ENCODE measurements around the gene GET3. TPM values are rescaled to one million over a fixed set of nuclear protein-coding genes. Genes with fewer than 3 reads are reported as not detected.

GET3 gene
- total and polyA plus RNA-seq, 4 donors: 22.8 to 44.1 (median 27.2) TPM

DNA sequence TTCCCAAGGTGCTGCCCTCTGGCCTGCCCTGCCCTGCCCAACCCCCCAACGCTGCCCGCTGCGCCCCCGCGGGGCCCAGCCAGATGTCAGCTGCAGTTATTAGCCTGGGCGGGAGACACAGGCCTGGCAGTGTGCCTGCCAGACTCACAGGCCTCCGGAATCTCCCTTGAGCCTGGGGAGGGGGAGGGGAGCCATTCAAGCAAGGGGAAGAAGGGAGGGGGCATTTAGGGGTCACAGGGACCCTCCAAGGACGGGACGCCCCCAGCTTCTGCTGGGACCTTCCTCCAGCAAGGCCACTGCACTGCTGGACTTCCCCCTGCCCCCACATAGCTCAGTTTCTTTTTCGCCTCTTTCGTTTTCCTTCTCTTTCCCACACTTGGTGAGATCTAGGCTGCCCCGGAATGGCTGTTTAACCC, 51.4 kb downstream of the GET3 start (continued):
- TF ChIP-seq NR2F2 (IDR thresholded peaks at IDR 0.05) (peak; percentile 58), ZBTB33 (IDR thresholded peaks at IDR 0.05) (no peak), RXRA (IDR thresholded peaks at IDR 0.05) (peak; percentile 47 to 60), JUND (IDR thresholded peaks at IDR 0.05) (no peak), GABPA (IDR thresholded peaks at IDR 0.05 in 1 of 2, conservative IDR thresholded peaks at IDR 0.05 in 1 of 2) (no peak), FOXA2 (IDR thresholded peaks at IDR 0.05) (no peak), HNF4G (IDR thresholded peaks at IDR 0.05) (no peak), ATF3 (IDR thresholded peaks at IDR 0.05) (no peak), TAF1 (conservative IDR thresholded peaks at IDR 0.05) (no peak), SP1 (IDR thresholded peaks at IDR 0.05) (peak; percentile 58)

- peak overlapping the region; percentile 58 to 66 (median 59) for H3K4me3 ChIP-seq (ENCODE audit: low read depth in 1 of 3, low read length in 3 of 3)
- TF ChIP-seq EGR1 (IDR thresholded peaks at IDR 0.05; ENCODE audit: low read depth in 2 of 2) (peak in 1 of 2 donors; percentile 1), CTCF (IDR thresholded peaks at IDR 0.05; ENCODE audit: low read depth, low read length, missing input control) (no peak), ZBTB33 (IDR thresholded peaks at IDR 0.05) (no peak), JUND (IDR thresholded peaks at IDR 0.05) (no peak), YY1 (IDR thresholded peaks at IDR 0.05) (no peak), NR2F2 (IDR thresholded peaks at IDR 0.05) (no peak), REST (IDR thresholded peaks at IDR 0.05) (peak; percentile 12), RXRA (IDR thresholded peaks at IDR 0.05) (no peak), HNF4G (IDR thresholded peaks at IDR 0.05) (no peak), TAF1 (conservative IDR thresholded peaks at IDR 0.05) (no peak), RAD21 (IDR thresholded peaks at IDR 0.05) (no peak), GABPA (IDR thresholded peaks at IDR 0.05 in 1 of 2, conservative IDR thresholded peaks at IDR 0.05 in 1 of 2) (no peak), ATF3 (IDR thresholded peaks at IDR 0.05) (no peak), HNF4A (conservative IDR thresholded peaks at IDR 0.05) (peak in 1 of 2 donors; percentile 14), FOXA2 (IDR thresholded peaks at IDR 0.05) (no peak), SP1 (IDR thresholded peaks at IDR 0.05) (no peak), FOXA1 (IDR thresholded peaks at IDR 0.05) (no peak)
- TF ChIP-seq, protein P1, sequence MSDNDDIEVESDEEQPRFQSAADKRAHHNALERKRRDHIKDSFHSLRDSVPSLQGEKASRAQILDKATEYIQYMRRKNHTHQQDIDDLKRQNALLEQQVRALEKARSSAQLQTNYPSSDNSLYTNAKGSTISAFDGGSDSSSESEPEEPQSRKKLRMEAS (IDR thresholded peaks at IDR 0.05): no peak
- DNase-seq (ENCODE audit: low spot score): no peak
- WGBS: 2% methylated on average over 46 of the region's 46 CpGs
- peak overlapping the region; percentile 98 to 99 for H3K27ac ChIP-seq (ENCODE audit: low read depth in 1 of 2, low read length in 2 of 2)
- H3K36me3 ChIP-seq (ENCODE audit: control insufficient read depth in 4 of 4, insufficient read depth in 3 of 4, low read depth in 1 of 4, low read length in 3 of 4): no peaks in the 10 kb centered on the region
- peak overlapping the region; percentile 75 to 96 for H3K9ac ChIP-seq (ENCODE audit: low read depth in 1 of 2, low read length in 2 of 2)
- peaks cover 6 to 41% (median 21%) of the 10 kb centered on the region in 4 donors for H3K4me1 ChIP-seq (ENCODE audit: control insufficient read depth in 4 of 4, insufficient read depth in 4 of 4, low read length in 3 of 4)
- H3K9me3 ChIP-seq (ENCODE audit: control insufficient read depth in 4 of 4, low read length in 3 of 4): no peaks in the 10 kb centered on the region
- no peaks in the 10 kb centered on the region for H3K27me3 ChIP-seq (ENCODE audit: control insufficient read depth in 4 of 4, insufficient read depth in 4 of 4, low read length in 3 of 4)
Observed at GRCh38 chr19:12789098-12789903, 52.0 kb downstream of the GET3 start.

Measured in liver (tissue), 9 donors.